Esophagus (tissue), 2 donors: ENCODE data around the gene KDM4B. TPM values are rescaled to one million over a fixed set of nuclear protein-coding genes. Genes with fewer than 3 reads are reported as not detected.
A peak's percentile ranks its signal among the peaks of the same experiment; 100 is the strongest.

Experiments
- H3K27ac ChIP-seq, 2 donors: one replicate each; pipeline ENCODE4 v1.5.1; 2013; ENCODE audit warnings: low read depth in 2 of 2, mild to moderate bottlenecking in 2 of 2, inconsistent platforms in 1 of 2, low read length in 1 of 2, moderate library complexity in 1 of 2
- H3K27me3 ChIP-seq, 2 donors: one replicate each; pipeline ENCODE4 v1.6.1; 2013; ENCODE audit warnings: low read length in 2 of 2, control low read depth in 1 of 2, mild to moderate bottlenecking in 1 of 2; ENCODE audit not compliant: insufficient read depth in 2 of 2, control insufficient read depth in 1 of 2
- H3K36me3 ChIP-seq, 2 donors: one replicate each; pipeline ENCODE4 v1.6.1; 2013; ENCODE audit warnings: low read length in 1 of 2; ENCODE audit not compliant: control insufficient read depth in 2 of 2, insufficient read depth in 2 of 2
- H3K4me1 ChIP-seq, 2 donors: one replicate each; pipeline ENCODE4 v1.6.1; 2013; ENCODE audit warnings: low read length in 1 of 2; ENCODE audit not compliant: control insufficient read depth in 2 of 2, insufficient read depth in 2 of 2
- H3K4me3 ChIP-seq, 2 donors: one replicate each; pipeline ENCODE4 v1.5.1; 2013; ENCODE audit warnings: low read length in 2 of 2, mild to moderate bottlenecking in 2 of 2, low read depth in 1 of 2, moderate library complexity in 1 of 2
- H3K9me3 ChIP-seq, 2 donors: one replicate each; pipeline ENCODE4 v1.6.1; 2013; ENCODE audit warnings: mild to moderate bottlenecking in 2 of 2, low read depth in 1 of 2, low read length in 1 of 2, moderate library complexity in 1 of 2; ENCODE audit not compliant: control insufficient read depth in 2 of 2, insufficient read depth in 1 of 2
- WGBS, 2 donors: extraction: QIAGEN DNeasy Blood & Tissue Kit; methylation state at CpG; one replicate each; pipeline ENCODE4 v1.1.7; 2013; 5-methylcytosine and 5-hydroxymethylcytosine counted together
- polyA plus RNA-seq, 2 donors: library from polyadenylated mRNA; stranded (reverse); fragments of 200-250 nt; gene quantifications; one replicate each; pipeline ENCODE4 v1.2.3, GENCODE V29; 2013
- donor health status: healthy with polysubstance abuse.
- donor health status: Bipolar disorder and iron deficiency.

The KDM4B gene
- polyA plus RNA-seq, 2 donors, result 10.7 to 26.7 TPM

- no peak overlapping the region for H3K4me3 ChIP-seq
- WGBS, 2 donors, result 76% methylated on average over 36 of the region's 36 CpGs
- peaks cover 18 to 27% of the 10 kb centered on the region in 2 donors for H3K4me1 ChIP-seq
- H3K27me3 ChIP-seq, result no peaks in the 10 kb centered on the region
- H3K27ac ChIP-seq, result no peak overlapping the region
- H3K36me3 ChIP-seq, result peaks cover 0 to 49% of the 10 kb centered on the region in 2 donors
- H3K9me3 ChIP-seq, result no peaks in the 10 kb centered on the region
These were observed 67.1 kb downstream of the KDM4B start for GRCh38 chr19:5035793-5036697.

GRCh38 chr19:5036698-5037563, 68.0 kb downstream of the KDM4B start:
- H3K27me3 ChIP-seq, result no peaks in the 10 kb centered on the region
- peaks cover 0 to 58% of the 10 kb centered on the region in 2 donors for H3K36me3 ChIP-seq
- 39 to 57% methylated on average over 36 of the region's 36 CpGs for WGBS, 2 donors
- H3K27ac ChIP-seq, result peak overlapping the region in 1 of 2 donors; percentile 26
- H3K9me3 ChIP-seq, result no peaks in the 10 kb centered on the region
- peaks cover 18 to 23% of the 10 kb centered on the region in 2 donors for H3K4me1 ChIP-seq
- no peak overlapping the region for H3K4me3 ChIP-seq

GRCh38 chr19:5037936-5038335, 69.0 kb downstream of the KDM4B start:
- no peak overlapping the region for H3K27ac ChIP-seq
- H3K9me3 ChIP-seq, result no peaks in the 10 kb centered on the region
- H3K4me1 ChIP-seq, result peaks cover 18 to 23% of the 10 kb centered on the region in 2 donors
- no peak overlapping the region for H3K4me3 ChIP-seq
- no peaks in the 10 kb centered on the region for H3K27me3 ChIP-seq
- 57 to 61% methylated on average over 17 of the region's 17 CpGs for WGBS, 2 donors
- peaks cover 0 to 57% of the 10 kb centered on the region in 2 donors for H3K36me3 ChIP-seq

- Histone ChIP-seq H3K36me3 (peaks cover 0 to 53% of the 10 kb centered on the region in 2 donors), H3K4me3 (no peak overlapping the region), H3K9me3 (no peaks in the 10 kb centered on the region), H3K27me3 (no peaks in the 10 kb centered on the region), H3K4me1 (peaks cover 18 to 23% of the 10 kb centered on the region in 2 donors), H3K27ac (no peak overlapping the region)
- WGBS, 2 donors, result 69 to 80% methylated on average over 14 of the region's 14 CpGs
These were observed 69.8 kb downstream of the KDM4B start for GRCh38 chr19:5038631-5039271.

- Histone ChIP-seq H3K9me3 (no peaks in the 10 kb centered on the region), H3K4me1 (peaks cover 18 to 23% of the 10 kb centered on the region in 2 donors), H3K36me3 (peaks cover 0 to 45% of the 10 kb centered on the region in 2 donors), H3K4me3 (no peak overlapping the region), H3K27ac (peak overlapping the region in 1 of 2 donors; percentile 8), H3K27me3 (no peaks in the 10 kb centered on the region)
- WGBS, 2 donors, result 95% methylated on average over 43 of the region's 43 CpGs
These were observed 71.0 kb downstream of the KDM4B start for GRCh38 chr19:5039642-5040543.

- peak overlapping the region in 1 of 2 donors; percentile 11 for H3K27ac ChIP-seq
- no peak overlapping the region for H3K4me3 ChIP-seq
- H3K9me3 ChIP-seq, result no peaks in the 10 kb centered on the region
- H3K36me3 ChIP-seq, result peaks cover 0 to 41% of the 10 kb centered on the region in 2 donors
- WGBS, 2 donors, result 89 to 91% methylated on average over 28 of the region's 28 CpGs
- no peaks in the 10 kb centered on the region for H3K27me3 ChIP-seq
- H3K4me1 ChIP-seq, result peaks cover 18 to 23% of the 10 kb centered on the region in 2 donors
These were observed 71.7 kb downstream of the KDM4B start for GRCh38 chr19:5040544-5041167.

GRCh38 chr19:5041168-5041912, 72.4 kb downstream of the KDM4B start:
- Histone ChIP-seq H3K9me3 (no peaks in the 10 kb centered on the region), H3K4me3 (no peak overlapping the region), H3K27ac (peak overlapping the region in 1 of 2 donors; percentile 48), H3K36me3 (peaks cover 0 to 36% of the 10 kb centered on the region in 2 donors), H3K4me1 (peaks cover 17 to 28% of the 10 kb centered on the region in 2 donors), H3K27me3 (no peaks in the 10 kb centered on the region)
- 74 to 79% methylated on average over 29 of the region's 29 CpGs for WGBS, 2 donors

GRCh38 chr19:5041913-5042187, 72.9 kb downstream of the KDM4B start:
- 77 to 81% methylated on average over 11 of the region's 11 CpGs for WGBS, 2 donors
- Histone ChIP-seq H3K9me3 (no peaks in the 10 kb centered on the region), H3K36me3 (peaks cover 0 to 36% of the 10 kb centered on the region in 2 donors), H3K4me3 (no peak overlapping the region), H3K27ac (peak overlapping the region in 1 of 2 donors; percentile 48), H3K4me1 (peaks cover 13 to 28% of the 10 kb centered on the region in 2 donors), H3K27me3 (no peaks in the 10 kb centered on the region)
